Kidney capillary endothelial cell (primary cell): ENCODE measurements around the gene POLR2A.
"Not testable (repeated sequence)": the region's sequence is repeated elsewhere in the genome, so short reads cannot be mapped to it uniquely, and the experiment has no call there.

Experiments
- DNase-seq: peaks from one replicate; pipeline ENCODE4 v3.0.0-alpha.2; 2018; ENCODE audit warnings: low spot score

Gene POLR2A

DNA sequence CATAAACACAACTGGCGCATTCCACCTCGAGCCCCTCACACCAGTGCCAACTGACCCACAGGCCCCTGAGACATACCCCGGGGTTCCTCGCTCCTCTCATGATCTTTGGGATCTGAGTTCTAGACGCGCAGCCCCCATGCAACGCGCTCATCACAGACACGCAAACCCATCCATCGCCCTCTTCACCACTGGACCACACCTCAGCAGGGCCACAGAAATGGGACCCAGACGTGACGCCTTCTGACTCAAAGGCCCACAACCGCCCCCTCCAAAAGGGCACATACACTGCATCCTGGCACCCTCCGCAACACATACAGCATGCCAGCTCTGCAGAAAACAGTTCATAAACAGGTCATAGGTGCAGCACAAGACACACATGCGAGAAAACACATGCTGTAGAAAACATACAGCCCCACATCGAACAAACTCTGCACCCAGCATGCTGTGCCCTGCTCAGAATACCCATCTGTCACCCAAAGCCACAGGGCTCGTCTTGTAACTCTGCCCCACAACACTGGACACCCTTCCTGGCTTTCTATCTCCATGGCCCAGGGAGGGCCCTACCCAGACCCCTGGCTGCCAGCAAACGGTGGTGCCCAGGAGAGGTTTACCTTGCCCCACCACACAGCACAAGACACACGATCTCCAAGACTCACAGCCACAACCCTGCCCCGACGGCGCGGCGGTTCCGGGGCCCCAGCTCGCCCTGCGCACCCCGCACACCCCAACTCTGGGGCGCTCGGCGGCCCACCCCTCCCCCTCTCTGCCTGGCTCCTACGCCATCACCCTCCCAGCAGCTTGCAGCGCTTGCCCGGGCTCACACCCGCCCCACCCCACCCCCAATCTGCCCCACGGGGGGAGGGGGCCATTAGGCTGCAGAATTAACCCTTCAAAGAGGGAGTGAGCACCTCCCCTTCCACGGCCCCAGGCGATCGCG is 5.6 kb upstream of the POLR2A start:
- no peak for DNase-seq

GRCh38 chr17:7479213-7480088 is 4.7 kb upstream of the POLR2A start, which contains the start of gene ZBTB4:
Gene ZBTB4 (minus strand): TSS chr17:7479631. CDS start chr17:7466801, 12,830 bp downstream.
- DNase-seq = no peak

DNA sequence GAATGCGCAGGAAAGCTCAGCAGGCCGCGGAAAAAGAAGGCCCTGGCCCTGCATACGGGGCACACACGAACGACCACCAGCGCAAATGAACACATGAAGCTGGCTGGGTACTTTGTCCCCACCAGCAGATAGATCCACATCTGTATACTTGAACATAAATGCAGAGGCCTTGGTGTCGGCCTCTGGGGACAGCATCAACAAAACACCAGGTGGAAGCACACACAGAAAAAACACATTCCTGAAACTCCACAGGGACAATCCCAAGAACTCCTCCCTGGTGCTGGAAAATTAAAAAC is 4.1 kb upstream of the POLR2A start:
- DNase-seq = no peak

- not testable (repeated sequence) for DNase-seq
Observed at GRCh38 chr17:7481275-7481674, 2.9 kb upstream of the POLR2A start, which contains the start of gene SLC35G6. Gene SLC35G6 (plus strand): TSS chr17:7481446. CDS start chr17:7481517, 71 bp downstream.

DNA sequence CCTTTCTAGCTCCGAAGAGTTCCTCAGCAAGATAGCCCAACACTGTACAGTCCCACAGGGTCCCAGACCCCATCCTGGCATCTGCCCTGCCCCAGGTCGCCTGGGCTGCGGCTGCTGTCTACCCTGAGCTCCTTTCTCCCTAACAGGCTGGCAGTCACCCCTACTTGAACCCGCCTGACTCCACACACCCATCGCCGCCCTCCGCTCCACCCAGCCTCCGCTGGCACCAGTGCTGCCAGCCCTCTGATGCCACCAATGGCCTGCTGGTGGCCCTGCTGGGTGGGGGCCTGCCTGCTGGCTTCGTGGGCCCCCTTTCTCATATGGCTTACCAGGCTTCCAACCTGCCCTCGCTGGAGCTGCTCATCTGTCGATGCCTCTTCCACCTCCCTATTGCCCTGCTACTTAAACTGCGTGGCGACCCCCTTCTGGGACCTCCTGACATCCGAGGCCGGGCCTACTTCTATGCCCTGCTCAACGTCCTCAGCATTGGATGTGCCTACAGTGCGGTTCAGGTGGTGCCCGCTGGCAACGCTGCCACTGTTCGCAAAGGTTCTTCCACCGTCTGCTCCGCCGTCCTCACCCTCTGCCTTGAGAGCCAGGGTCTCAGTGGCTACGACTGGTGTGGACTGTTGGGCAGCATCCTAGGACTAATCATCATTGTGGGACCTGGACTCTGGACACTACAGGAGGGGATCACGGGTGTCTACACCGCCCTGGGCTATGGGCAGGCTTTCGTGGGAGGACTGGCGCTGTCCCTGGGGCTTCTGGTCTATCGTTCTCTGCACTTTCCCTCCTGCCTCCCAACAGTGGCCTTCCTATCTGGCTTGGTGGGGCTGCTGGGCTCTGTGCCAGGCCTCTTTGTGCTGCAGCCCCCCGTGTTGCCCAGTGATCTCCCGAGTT is 2.1 kb upstream of the POLR2A start:
- not testable (repeated sequence) for DNase-seq

DNA sequence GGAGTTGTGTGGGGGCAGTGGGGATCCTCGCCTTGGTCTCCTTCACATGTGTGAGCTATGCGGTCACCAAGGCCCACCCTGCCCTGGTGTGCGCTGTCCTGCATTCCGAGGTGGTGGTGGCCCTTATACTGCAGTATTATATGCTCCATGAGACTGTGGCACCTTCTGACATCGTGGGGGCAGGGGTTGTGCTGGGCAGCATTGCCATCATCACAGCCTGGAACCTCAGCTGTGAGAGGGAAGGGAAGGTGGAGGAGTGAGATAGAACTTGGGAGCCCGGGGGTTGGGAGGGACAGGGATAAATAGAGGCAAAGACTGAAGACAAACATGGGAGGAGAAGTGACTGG is 1.5 kb upstream of the POLR2A start:
- not testable (repeated sequence) for DNase-seq

DNA sequence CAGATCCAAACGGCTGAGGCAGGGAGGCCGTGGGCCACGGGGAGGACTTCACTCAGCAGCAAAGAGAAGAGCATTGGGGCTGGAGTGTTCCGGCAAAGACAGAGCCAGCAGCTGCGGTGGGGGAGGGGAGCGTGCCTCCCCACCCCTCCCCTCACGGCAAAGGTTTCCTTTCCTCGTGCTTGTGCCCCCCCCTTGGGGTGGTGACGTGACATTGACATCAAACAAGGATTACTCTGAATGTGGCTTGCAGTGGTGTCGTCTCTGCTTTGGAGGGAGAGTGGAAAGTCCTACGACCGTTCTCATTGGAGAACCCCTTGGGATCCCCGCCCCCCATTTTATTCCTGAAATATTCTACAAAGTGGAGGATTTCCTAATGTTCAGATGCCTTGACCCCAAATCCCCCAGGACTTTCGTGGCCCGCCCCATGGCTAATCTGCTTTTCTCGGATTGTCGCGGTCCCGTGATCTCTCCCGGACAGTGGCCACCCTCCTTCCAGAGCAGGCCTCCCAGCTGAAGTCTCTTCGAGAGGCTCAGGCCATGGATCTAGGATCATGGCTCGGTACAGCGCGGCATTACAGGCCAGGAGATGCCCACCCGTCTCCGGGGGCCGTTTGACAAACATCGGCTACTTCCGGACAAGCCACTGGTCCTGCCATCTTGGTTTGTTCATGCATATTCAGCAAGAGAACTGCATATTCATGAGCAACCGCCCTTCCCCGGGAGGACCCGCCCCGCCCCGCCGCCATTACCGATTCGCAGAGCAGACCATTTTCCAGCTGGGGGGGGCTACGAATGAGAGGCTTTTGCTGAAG is 705 bp upstream of the POLR2A start:
- peak; percentile 87 for DNase-seq

GRCh38 chr17:7484919-7485377 is 782 bp downstream of the POLR2A start:
- no peak for DNase-seq

DNA sequence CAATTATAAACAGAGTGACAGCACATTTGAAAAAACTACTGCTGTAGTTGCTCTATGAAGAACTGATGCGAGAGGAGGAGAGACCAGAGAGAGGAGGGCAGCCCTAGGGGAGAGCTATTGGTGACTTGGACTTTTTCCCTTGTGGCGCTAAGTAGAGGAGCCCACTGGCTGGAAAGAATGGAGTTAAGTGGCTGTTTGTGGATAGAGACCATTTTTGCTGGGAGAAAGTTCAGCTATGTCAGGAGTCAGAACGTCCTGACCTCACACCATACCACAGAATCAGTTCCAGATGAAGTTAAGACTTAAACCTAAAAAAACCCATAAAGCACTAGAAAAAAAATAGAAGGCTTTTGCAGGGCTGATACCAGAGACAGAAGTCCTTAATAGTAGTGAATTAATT is 2.0 kb downstream of the POLR2A start:
- DNase-seq = no peak

DNA sequence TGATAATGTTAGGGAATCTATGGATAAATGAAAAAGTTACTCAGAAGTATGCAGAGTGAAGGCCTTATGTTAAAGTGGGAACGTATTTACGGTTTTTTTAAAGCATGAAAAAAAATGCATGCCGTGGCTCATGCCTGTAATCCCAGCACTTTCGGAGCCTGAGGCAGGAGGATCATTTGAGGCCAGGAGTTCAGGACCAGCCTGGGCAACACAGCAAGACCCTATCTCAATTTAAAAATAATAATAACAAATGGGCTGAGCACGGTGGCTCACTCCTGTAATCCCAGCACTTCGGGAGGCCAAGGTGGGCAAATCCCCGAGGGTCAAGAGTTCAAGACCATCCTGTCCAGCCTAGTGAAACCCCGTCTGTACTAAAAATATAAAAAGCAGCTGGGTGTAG is 6.0 kb downstream of the POLR2A start:
- no peak for DNase-seq

DNA sequence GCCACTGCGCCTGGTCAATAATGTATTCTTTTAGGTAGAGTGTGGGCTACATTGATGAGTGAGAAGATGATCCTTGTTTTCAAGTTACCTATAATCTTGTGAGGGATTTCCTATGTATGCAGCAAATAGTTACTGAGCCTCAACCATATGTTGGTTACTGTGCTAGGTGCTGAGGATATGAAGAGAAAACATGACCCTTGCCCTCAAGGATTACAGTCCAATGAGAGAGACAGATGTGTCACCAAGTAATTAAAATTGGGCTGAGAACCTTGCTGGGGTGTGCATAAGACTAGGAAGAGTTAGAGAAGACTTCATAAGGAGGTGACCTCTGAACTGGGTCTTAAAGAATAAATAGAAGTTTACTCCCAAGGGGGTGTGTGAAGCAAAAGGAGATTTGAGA is 7.4 kb downstream of the POLR2A start:
- no peak for DNase-seq

GRCh38 chr17:7493941-7494340 is 9.8 kb downstream of the POLR2A start:
- DNase-seq = no peak

- no peak for DNase-seq
Observed at GRCh38 chr17:7495906-7496434, 11.8 kb downstream of the POLR2A start.

DNA sequence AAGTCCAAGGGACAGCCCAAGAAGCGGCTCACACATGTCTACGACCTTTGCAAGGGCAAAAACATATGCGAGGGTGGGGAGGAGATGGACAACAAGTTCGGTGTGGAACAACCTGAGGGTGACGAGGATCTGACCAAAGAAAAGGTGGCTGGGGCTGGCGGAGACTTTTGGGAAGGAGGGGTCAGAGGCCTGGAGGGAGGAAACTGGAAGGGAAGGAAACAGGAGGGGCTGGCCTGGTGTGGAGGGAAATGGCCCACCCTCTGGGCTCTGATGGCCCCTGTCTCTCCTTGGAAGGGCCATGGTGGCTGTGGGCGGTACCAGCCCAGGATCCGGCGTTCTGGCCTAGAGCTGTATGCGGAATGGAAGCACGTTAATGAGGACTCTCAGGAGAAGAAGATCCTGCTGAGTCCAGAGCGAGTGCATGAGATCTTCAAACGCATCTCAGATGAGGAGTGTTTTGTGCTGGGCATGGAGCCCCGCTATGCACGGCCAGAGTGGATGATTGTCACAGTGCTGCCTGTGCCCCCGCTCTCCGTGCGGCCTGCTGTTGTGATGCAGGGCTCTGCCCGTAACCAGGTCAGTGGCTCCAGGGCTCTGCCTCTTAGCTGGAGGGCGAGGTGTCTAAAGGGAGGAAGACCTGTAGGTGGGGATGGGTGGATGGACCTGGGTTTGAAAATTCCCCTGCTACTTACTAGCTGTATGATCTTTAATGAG is 12.5 kb downstream of the POLR2A start:
- no peak for DNase-seq

- DNase-seq = peak; percentile 94
Observed at GRCh38 chr17:7497228-7497627, 13.1 kb downstream of the POLR2A start.

GRCh38 chr17:7497636-7498035 is 13.5 kb downstream of the POLR2A start:
- no peak for DNase-seq

GRCh38 chr17:7499161-7499560 is 15.0 kb downstream of the POLR2A start:
- no peak for DNase-seq

GRCh38 chr17:7501729-7502128 is 17.6 kb downstream of the POLR2A start:
- no peak for DNase-seq

DNA sequence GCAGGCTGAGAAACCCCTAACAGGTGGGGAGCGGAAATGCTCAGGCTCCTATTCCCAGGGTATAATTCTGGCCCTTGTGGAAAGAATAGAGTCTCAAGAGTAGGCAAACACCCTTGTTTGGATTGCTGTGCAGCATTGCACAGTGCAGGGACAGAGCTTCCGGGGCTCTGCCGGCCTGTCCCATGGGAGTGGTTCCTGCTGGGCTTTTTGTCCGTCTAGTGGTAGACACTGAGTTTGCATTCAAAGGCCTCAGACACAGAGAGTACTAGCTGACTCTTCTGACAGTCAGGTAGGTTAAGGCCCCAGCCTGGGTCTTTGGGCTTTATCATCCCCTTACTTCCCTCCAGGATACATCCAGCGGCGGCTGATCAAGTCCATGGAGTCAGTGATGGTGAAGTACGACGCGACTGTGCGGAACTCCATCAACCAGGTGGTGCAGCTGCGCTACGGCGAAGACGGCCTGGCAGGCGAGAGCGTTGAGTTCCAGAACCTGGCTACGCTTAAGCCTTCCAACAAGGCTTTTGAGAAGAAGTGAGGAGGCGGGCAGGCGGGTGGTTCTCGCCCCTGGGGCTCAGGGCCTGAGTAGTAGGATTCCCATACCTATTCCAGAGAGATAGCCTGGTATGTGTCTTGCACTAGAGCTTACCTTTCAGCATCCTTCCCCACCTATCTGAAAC is 18.1 kb downstream of the POLR2A start:
- no peak for DNase-seq
